ENCODE measurements around the gene SIRT5. TPM values are rescaled to one million over a fixed set of nuclear protein-coding genes. Genes with fewer than 3 reads are reported as not detected.

SIRT5 gene
- 8.5 TPM for polyA plus RNA-seq (2013, experiment 1 of 2)
- polyA plus RNA-seq (2013, experiment 2 of 2), result 9.1 TPM

DNA sequence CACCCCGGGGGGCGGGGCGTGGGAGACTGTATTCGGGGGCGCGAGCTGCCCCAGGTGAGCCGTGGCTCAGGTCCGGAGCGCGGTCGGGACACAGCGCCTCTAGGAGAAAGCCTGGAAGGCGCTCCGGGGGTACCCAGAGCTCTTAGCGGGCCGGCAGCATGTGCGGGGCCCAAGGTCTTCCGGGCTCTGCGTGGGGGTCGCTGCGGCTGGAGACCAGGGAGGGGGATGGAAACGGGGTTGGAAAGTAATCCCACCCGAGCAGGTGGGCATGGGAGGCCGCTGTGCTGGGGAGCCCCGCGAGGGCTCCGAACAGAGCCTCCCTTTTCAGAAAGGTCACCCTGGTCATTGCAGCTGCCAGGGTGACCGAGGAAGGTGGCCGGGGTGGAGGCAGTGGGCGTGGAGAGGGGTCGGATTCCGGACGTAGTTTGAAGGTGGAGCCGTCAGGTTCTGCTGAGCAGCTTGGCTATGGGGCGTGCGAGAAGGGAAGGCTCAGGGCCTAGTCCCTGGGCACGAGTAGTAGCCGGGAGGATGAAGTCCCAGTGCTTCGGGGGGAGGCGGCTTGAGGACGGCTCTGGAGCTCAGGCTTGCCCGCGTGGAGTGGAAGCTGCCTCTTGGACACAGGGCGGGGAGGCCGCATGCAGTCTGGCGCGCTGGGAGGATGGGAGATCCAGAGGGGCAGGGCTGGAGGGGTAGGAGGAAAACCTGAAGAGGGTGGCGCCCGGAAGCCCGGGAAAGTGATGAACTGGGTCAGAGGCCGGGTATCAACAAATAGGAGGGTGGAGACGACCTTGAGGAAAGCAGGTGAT lies at the start of gene SIRT5:
SIRT5 (plus strand) TSS at position 31 of the 806 bp plus-strand sequence. CDS start 9,510 bp downstream, outside the sequence.
- no peaks in the 10 kb centered on the region for H3K79me1 ChIP-seq (ENCODE audit: low read depth, low read length)
- peak within 1 kb of the TSS; percentile 91 for H3K9ac ChIP-seq (ENCODE audit: low read depth, low read length, poor library complexity)
- WGBS, 2 donors (ENCODE audit: extremely low coverage in 2 of 2, insufficient read length in 2 of 2, insufficient replicate concordance in 1 of 2), result no CpG with 5 or more reads among the region's 52 CpGs
- H4K91ac ChIP-seq (ENCODE audit: low read depth, low read length, poor library complexity), result peak within 1 kb of the TSS; percentile 38
- H3K14ac ChIP-seq (ENCODE audit: low read length), result peak within 1 kb of the TSS; percentile 79
- H3K36me3 ChIP-seq (replicated peaks in 1 of 2; ENCODE audit: control insufficient read depth in 2 of 2, insufficient read depth in 2 of 2, low read length in 2 of 2), result peaks cover 0 to 4% of the 10 kb centered on the region in 2 donors
- peak within 1 kb of the TSS; percentile 76 for H3K4ac ChIP-seq (ENCODE audit: low read length)
- H2BK120ac ChIP-seq (ENCODE audit: low read depth, low read length), result peak within 1 kb of the TSS; percentile 10
- H3K23ac ChIP-seq (ENCODE audit: low read depth, low read length, poor library complexity), result peak within 1 kb of the TSS; percentile 99
- peaks cover 3 to 4% of the 10 kb centered on the region in 2 donors for H3K4me1 ChIP-seq (ENCODE audit: control insufficient read depth in 2 of 2, insufficient read depth in 1 of 2, low read depth in 1 of 2, low read length in 2 of 2)
- H3K4me3 ChIP-seq (ENCODE audit: low read length in 2 of 2), result peak within 1 kb of the TSS; percentile 79 to 92
- peak within 1 kb of the TSS; percentile 99 for H2AFZ ChIP-seq (ENCODE audit: low read length)
- peaks cover 0 to 3% of the 10 kb centered on the region in 2 donors for H3K9me3 ChIP-seq (replicated peaks in 1 of 2; ENCODE audit: control insufficient read depth in 2 of 2, insufficient read depth in 1 of 2, low read depth in 1 of 2, low read length in 2 of 2)
- peak within 1 kb of the TSS; percentile 98 for H4K8ac ChIP-seq (ENCODE audit: low read depth, low read length)
- H2BK15ac ChIP-seq (ENCODE audit: low read length), result peak within 1 kb of the TSS; percentile 100
- H3K18ac ChIP-seq (ENCODE audit: low read length), result peak within 1 kb of the TSS; percentile 99
- H3K27me3 ChIP-seq (ENCODE audit: control insufficient read depth in 3 of 3, insufficient read depth in 3 of 3, low read depth in 1 of 3, low read length in 3 of 3), result no peaks in the 10 kb centered on the region
- H3K27ac ChIP-seq (replicated peaks; ENCODE audit: low read length), result peak within 1 kb of the TSS; percentile 96
- peak within 1 kb of the TSS; percentile 99 for H2BK5ac ChIP-seq (ENCODE audit: low read length)
- peak within 1 kb of the TSS; percentile 89 for H3K4me2 ChIP-seq (ENCODE audit: insufficient read depth, low read length, poor library complexity, severe bottlenecking)
- peak; percentile 82 for DNase-seq (ENCODE audit: low spot score)
- peak within 1 kb of the TSS; percentile 75 for H2BK12ac ChIP-seq (ENCODE audit: low read length)
- peak within 1 kb of the TSS; percentile 68 for H2AK5ac ChIP-seq (ENCODE audit: low read depth, low read length)

- Histone ChIP-seq H3K4me1 (ENCODE audit: control insufficient read depth in 2 of 2, insufficient read depth in 1 of 2, low read depth in 1 of 2, low read length in 2 of 2) (peaks cover 3 to 7% of the 10 kb centered on the region in 2 donors), H4K8ac (ENCODE audit: low read depth, low read length) (no peak overlapping the region), H3K9ac (ENCODE audit: low read depth, low read length, poor library complexity) (no peak overlapping the region), H2BK15ac (ENCODE audit: low read length) (no peak overlapping the region), H3K9me3 (replicated peaks in 1 of 2; ENCODE audit: control insufficient read depth in 2 of 2, insufficient read depth in 1 of 2, low read depth in 1 of 2, low read length in 2 of 2) (no peaks in the 10 kb centered on the region), H3K4me2 (ENCODE audit: insufficient read depth, low read length, poor library complexity, severe bottlenecking) (no peak overlapping the region), H4K91ac (ENCODE audit: low read depth, low read length, poor library complexity) (no peak overlapping the region), H3K18ac (ENCODE audit: low read length) (no peak overlapping the region), H2BK12ac (ENCODE audit: low read length) (no peak overlapping the region), H3K4me3 (ENCODE audit: low read length in 2 of 2) (no peak overlapping the region), H2BK120ac (ENCODE audit: low read depth, low read length) (no peak overlapping the region), H2BK5ac (ENCODE audit: low read length) (no peak overlapping the region), H3K4ac (ENCODE audit: low read length) (no peak overlapping the region), H3K27ac (replicated peaks; ENCODE audit: low read length) (no peak overlapping the region), H3K14ac (ENCODE audit: low read length) (no peak overlapping the region), H3K27me3 (ENCODE audit: control insufficient read depth in 3 of 3, insufficient read depth in 3 of 3, low read depth in 1 of 3, low read length in 3 of 3) (no peaks in the 10 kb centered on the region), H3K36me3 (replicated peaks in 1 of 2; ENCODE audit: control insufficient read depth in 2 of 2, insufficient read depth in 2 of 2, low read length in 2 of 2) (no peaks in the 10 kb centered on the region), H3K23ac (ENCODE audit: low read depth, low read length, poor library complexity) (no peak overlapping the region), H3K79me1 (ENCODE audit: low read depth, low read length) (no peaks in the 10 kb centered on the region), H2AFZ (ENCODE audit: low read length) (peak overlapping the region; percentile 7), H2AK5ac (ENCODE audit: low read depth, low read length) (no peak overlapping the region)
- no peak for DNase-seq (ENCODE audit: low spot score)
- WGBS, 2 donors (ENCODE audit: extremely low coverage in 2 of 2, insufficient read length in 2 of 2, insufficient replicate concordance in 1 of 2), result no CpG with 5 or more reads among the region's 12 CpGs
Measured at GRCh38 chr6:13524801-13525508, 49.4 kb upstream of the SIRT5 start.

GRCh38 chr6:13526357-13526726 lies 48.1 kb upstream of the SIRT5 start:
- H2BK120ac ChIP-seq (ENCODE audit: low read depth, low read length), result no peak overlapping the region
- no peak overlapping the region for H3K14ac ChIP-seq (ENCODE audit: low read length)
- no peak overlapping the region for H3K27ac ChIP-seq (replicated peaks; ENCODE audit: low read length)
- no peak overlapping the region for H3K4me2 ChIP-seq (ENCODE audit: insufficient read depth, low read length, poor library complexity, severe bottlenecking)
- H2AK5ac ChIP-seq (ENCODE audit: low read depth, low read length), result no peak overlapping the region
- peaks cover 3 to 7% of the 10 kb centered on the region in 2 donors for H3K4me1 ChIP-seq (ENCODE audit: control insufficient read depth in 2 of 2, insufficient read depth in 1 of 2, low read depth in 1 of 2, low read length in 2 of 2)
- no peaks in the 10 kb centered on the region for H3K9me3 ChIP-seq (replicated peaks in 1 of 2; ENCODE audit: control insufficient read depth in 2 of 2, insufficient read depth in 1 of 2, low read depth in 1 of 2, low read length in 2 of 2)
- no peak overlapping the region for H2BK12ac ChIP-seq (ENCODE audit: low read length)
- no peak for DNase-seq (ENCODE audit: low spot score)
- H4K8ac ChIP-seq (ENCODE audit: low read depth, low read length), result no peak overlapping the region
- peaks cover 0 to 4% (median 0%) of the 10 kb centered on the region in 3 experiments for H3K27me3 ChIP-seq (ENCODE audit: control insufficient read depth in 3 of 3, insufficient read depth in 3 of 3, low read depth in 1 of 3, low read length in 3 of 3)
- WGBS, 2 donors (ENCODE audit: extremely low coverage in 2 of 2, insufficient read length in 2 of 2, insufficient replicate concordance in 1 of 2), result no CpG with 5 or more reads among the region's 1 CpG
- H3K79me1 ChIP-seq (ENCODE audit: low read depth, low read length), result no peaks in the 10 kb centered on the region
- H2BK15ac ChIP-seq (ENCODE audit: low read length), result no peak overlapping the region
- no peak overlapping the region for H2AFZ ChIP-seq (ENCODE audit: low read length)
- no peak overlapping the region for H3K9ac ChIP-seq (ENCODE audit: low read depth, low read length, poor library complexity)
- H2BK5ac ChIP-seq (ENCODE audit: low read length), result no peak overlapping the region
- H4K91ac ChIP-seq (ENCODE audit: low read depth, low read length, poor library complexity), result no peak overlapping the region
- no peak overlapping the region for H3K18ac ChIP-seq (ENCODE audit: low read length)
- H3K23ac ChIP-seq (ENCODE audit: low read depth, low read length, poor library complexity), result no peak overlapping the region
- no peaks in the 10 kb centered on the region for H3K36me3 ChIP-seq (replicated peaks in 1 of 2; ENCODE audit: control insufficient read depth in 2 of 2, insufficient read depth in 2 of 2, low read length in 2 of 2)
- no peak overlapping the region for H3K4me3 ChIP-seq (ENCODE audit: low read length in 2 of 2)
- no peak overlapping the region for H3K4ac ChIP-seq (ENCODE audit: low read length)
